NCI-H345 (cell line): ENCODE measurements around the gene MFSD6.

Source experiments
- DNase-seq: peaks from one replicate; lab custom pipeline; 2025; lab: John Stamatoyannopoulos, UW

Gene MFSD6

DNA sequence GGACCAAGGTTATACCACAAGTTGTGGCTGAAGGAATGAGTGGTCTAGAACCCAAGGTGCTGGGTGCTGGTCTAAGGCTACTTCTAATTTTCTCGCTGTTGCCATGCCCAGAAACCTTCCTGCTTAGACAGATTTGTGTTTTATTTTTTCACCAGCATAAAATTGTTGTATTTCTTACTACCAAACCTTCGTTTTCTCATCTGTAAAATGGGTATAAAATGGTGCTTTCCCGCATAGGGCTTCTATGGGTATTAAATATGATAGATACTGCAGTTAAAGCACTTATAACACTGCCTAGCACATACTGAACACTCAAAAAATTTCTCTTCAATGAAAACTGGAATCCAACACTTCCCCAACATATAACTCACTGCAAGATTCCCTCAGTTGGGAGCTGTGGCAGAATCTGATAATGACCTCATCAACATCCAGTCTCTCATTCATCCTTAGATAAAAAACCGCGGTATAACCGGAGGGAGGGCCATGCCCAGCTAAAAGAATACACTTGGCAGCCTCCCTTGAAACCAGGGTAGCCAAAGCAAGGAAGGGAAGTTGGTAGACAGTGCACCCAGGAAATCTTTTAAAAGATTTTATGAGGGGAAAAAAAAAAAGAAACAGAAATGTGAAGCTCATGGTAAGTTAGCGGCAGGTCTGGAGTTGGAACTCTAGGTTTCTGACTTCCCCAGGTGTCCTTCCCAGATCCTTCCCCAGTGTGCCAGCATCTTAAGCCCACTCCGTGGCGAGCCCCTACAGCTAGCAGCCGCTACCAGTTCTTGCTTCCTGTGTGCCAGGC is 125.2 kb downstream of the MFSD6 start:
- DNase-seq, result no peak

DNA sequence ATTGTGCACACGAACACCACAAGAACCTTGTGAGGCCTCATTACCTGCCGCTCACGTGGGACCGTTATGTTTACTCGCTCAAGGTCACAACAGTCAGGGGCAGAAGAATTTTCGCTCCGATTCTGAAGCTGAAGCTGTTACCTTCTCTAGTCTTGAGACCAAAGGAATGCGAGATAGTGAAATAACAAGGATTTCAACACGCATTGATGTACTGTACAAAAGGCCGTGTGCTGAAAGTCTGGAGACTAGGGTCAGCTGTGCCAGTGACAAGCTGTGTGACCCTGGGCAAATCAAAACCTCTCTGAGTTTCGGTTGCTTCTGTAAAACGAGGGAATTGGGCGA is 125.8 kb downstream of the MFSD6 start:
- peak; percentile 13 for DNase-seq

DNA sequence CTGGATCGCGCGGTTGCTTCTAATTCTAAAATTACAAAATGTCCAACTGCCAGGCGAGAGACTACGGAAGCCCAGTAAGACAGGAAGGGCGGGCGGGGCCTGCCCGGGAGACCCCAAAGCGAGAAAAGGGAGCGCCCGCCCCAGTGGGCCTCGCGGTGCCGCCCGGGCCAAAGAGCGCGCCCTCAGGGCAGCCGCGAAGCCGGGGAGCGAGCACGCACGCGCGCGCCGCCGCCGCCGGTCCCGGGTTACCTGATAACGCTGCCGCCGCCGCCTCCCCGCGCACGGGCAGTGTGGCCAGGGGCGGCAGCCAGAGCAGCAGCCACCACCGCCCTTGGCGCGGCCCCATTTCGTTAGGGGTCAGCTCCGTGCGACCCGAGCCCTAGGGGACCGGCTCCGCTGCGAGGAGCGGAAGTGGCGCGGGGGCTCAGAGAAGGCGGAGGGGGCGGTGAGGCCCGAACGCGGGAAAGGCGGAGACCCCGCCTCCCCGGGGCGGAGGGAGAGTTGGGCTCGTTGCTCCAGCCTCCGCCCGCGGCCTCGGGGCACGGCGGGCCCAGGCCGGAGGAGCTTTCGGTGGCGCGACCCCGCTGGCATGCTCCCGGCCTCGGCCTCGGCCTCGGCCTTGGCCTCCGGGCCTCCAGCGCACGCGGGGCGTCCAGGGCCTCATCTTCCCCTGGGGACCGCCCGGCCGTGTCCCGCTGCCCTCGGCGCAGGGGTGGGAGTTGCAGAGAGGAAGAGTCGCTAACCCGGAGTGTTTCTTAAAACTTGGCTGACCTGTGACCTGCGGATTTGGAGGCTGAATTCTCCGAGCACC is 126.4 kb downstream of the MFSD6 start, which contains the start of gene NEMP2:
TSS of gene NEMP2 (minus strand) at position 413 of the 811 bp plus-strand sequence. CDS start at position 346, 67 bp downstream.
- DNase-seq, result peak; percentile 86

GRCh38 chr2:190535121-190535439 is 126.9 kb downstream of the MFSD6 start:
- DNase-seq, result no peak

- DNase-seq, result peak; percentile 5
These were observed 127.4 kb downstream of the MFSD6 start for GRCh38 chr2:190535586-190535985.

- no peak for DNase-seq
These were observed 129.6 kb downstream of the MFSD6 start for GRCh38 chr2:190537765-190538164.

GRCh38 chr2:190538201-190538600 is 130.0 kb downstream of the MFSD6 start:
- DNase-seq, result no peak

DNA sequence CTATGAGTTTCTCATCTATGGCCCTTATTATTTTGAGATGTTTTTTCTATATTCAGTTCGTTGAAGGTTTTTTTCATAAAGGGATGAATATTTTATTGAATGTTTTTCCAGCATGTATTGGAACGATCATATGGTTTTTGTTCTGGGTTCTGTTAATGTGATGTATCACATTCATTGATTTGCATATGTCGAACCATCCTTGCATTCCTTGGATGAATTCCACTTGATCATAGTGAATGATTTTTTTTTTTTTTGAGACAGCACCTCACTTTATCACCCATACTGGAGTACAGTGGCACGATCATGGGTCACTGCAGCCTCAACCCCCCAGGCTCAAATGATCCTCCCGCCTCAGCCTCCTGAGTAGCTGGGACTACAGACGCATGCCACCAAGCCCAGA is 131.9 kb downstream of the MFSD6 start:
- no peak for DNase-seq

- no peak for DNase-seq
These were observed 136.9 kb downstream of the MFSD6 start for GRCh38 chr2:190545093-190545492.

- no peak for DNase-seq
These were observed 137.6 kb downstream of the MFSD6 start for GRCh38 chr2:190545555-190546385.

GRCh38 chr2:190546734-190547133 is 138.6 kb downstream of the MFSD6 start:
- DNase-seq, result no peak

DNA sequence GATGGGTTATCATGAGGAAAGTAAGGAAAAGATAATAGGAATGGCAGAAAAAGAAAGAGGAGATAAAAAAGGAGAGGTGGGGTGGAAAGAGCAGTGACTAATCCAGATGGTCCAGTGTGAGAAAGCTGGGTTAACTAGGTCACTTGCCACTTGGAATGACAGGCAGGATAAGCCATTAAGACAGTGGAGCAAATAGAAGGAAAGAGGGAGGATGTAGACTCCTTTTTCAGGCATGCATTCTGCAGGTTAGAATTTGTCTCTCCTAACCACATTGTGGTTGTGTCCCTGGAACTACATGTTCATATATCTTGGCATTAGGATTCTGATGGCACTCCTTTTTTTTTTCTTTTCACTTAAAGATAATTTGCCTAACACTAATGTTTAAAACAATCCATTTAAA is 139.7 kb downstream of the MFSD6 start:
- DNase-seq, result no peak

- no peak for DNase-seq
These were observed 142.0 kb downstream of the MFSD6 start for GRCh38 chr2:190550137-190550536.
